ENCODE data around the gene CLTB. TPM values are rescaled to one million over a fixed set of nuclear protein-coding genes. Genes with fewer than 3 reads are reported as not detected.

Gene CLTB
- 189 TPM for total RNA-seq

GRCh38 chr5:176415952-176416924 lies at the start of gene CLTB:
CLTB (minus strand) TSS chr5:176416539; CDS start chr5:176416363, 176 bp downstream.
- H3K27me3 ChIP-seq, result no peaks in the 10 kb centered on the region
- H3K9me3 ChIP-seq, result no peaks in the 10 kb centered on the region
- intact Hi-C loops (cut with DNase I), result loop anchor here (1.0 to 5.0 kb wide), 5 partner anchors 27 to 231 kb away; partner anchors contain the start of genes FAF2, KIAA1191, RNF44 and TSPAN17
- TF ChIP-seq CTCF (IDR thresholded peaks at IDR 0.05), result peak; percentile 23 to 97 (median 54)
- peaks cover 0 to 32% of the 10 kb centered on the region in 2 donors for H3K4me1 ChIP-seq
- peak within 1 kb of the TSS; percentile 64 to 71 for H3K4me3 ChIP-seq
- H3K27ac ChIP-seq, result peak within 1 kb of the TSS; percentile 80 to 92
- peak; percentile 49 to 94 for DNase-seq (ENCODE audit: low spot score in 2 of 2)
- H3K36me3 ChIP-seq, result no peaks in the 10 kb centered on the region

- DNase-seq (ENCODE audit: low spot score in 2 of 2), result no peak
- H3K4me3 ChIP-seq, result no peak overlapping the region
- TF ChIP-seq CTCF (IDR thresholded peaks at IDR 0.05), result no peak
- H3K4me1 ChIP-seq, result peaks cover 4 to 12% of the 10 kb centered on the region in 2 donors
- intact Hi-C loops (cut with DNase I), result no loop called here
- no peaks in the 10 kb centered on the region for H3K36me3 ChIP-seq
- H3K9me3 ChIP-seq, result no peaks in the 10 kb centered on the region
- no peak overlapping the region for H3K27ac ChIP-seq
- H3K27me3 ChIP-seq, result no peaks in the 10 kb centered on the region
Observed at GRCh38 chr5:176463113-176463764, 46.9 kb upstream of the CLTB start.

GRCh38 chr5:176461349-176461748 lies 45.0 kb upstream of the CLTB start:
- no peak overlapping the region for H3K4me3 ChIP-seq
- no peaks in the 10 kb centered on the region for H3K36me3 ChIP-seq
- TF ChIP-seq CTCF (IDR thresholded peaks at IDR 0.05), result no peak
- intact Hi-C loops (cut with DNase I), result no loop called here
- no peak overlapping the region for H3K27ac ChIP-seq
- H3K9me3 ChIP-seq, result no peaks in the 10 kb centered on the region
- peaks cover 4 to 14% of the 10 kb centered on the region in 2 donors for H3K4me1 ChIP-seq
- no peaks in the 10 kb centered on the region for H3K27me3 ChIP-seq
- no peak for DNase-seq (ENCODE audit: low spot score in 2 of 2)

DNA sequence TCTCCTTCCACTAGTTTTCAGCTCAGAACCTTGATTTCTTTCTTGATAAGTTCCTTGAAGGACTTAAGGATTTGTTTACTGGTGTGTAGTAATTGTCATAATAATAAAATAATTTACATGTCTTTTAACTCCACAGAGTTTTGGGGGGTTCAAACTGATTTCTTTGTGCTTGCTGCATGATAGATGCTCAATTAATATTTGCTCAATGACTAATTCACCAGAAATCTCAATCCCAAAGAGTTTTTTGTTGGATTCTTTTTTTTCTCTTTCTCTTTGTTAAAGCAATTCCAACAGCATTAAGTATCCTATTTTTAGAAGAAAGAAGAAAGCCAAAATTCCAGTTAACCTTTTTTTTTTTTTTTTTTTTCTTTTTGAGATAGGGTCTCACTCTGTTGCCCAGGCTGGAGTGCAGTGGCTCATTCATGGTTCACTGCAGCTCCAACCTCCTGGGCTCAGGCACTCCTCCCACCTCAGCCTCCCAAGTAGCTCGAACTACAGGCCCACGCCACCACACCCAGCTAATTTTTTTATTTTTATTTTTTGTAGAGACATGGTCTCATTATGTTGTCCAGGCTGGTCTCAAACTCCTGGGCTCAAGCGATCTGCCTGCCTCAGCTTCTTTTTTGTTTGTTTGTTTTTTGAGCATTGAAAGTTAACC lies 42.7 kb upstream of the CLTB start:
- Histone ChIP-seq H3K4me1 (peaks cover 4 to 6% of the 10 kb centered on the region in 2 donors), H3K36me3 (peaks cover 0 to 5% of the 10 kb centered on the region in 2 donors), H3K27ac (no peak overlapping the region), H3K9me3 (no peaks in the 10 kb centered on the region), H3K4me3 (no peak overlapping the region), H3K27me3 (no peaks in the 10 kb centered on the region)
- no peak for TF ChIP-seq CTCF (IDR thresholded peaks at IDR 0.05)
- no peak for DNase-seq (ENCODE audit: low spot score in 2 of 2)
- intact Hi-C loops (cut with DNase I), result no loop called here

DNA sequence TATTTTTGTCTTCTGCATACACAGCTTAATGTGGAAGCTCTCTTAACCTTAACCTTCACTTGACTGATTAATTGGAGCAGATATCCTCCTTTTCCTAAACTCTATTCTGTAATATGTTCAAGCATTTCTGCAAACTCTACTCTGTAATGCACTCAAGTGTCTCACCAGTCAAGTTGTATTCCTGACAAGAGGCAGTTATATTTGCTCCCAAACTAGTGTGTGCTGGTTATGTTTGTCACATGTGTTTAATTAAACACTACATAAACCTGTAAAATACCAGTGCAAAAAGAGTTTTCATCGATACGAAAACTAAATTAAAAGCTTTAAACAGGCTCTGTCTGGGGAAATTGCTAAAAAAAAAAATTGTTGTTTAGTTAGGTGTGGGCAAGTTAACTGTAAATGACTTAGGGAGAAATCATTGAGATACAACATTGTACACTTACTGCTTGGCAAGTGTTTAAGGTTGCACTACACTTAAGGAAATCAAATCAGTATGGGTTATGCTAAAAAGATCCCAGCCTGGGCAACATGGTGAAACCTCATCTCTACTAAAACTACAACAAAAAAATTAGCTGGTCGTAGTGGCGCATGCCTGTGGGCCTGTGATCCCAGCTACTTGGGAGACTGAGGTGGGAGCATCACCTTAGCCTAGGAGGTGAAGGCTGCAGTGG lies 38.5 kb upstream of the CLTB start:
- Histone ChIP-seq H3K4me1 (peaks cover 4 to 6% of the 10 kb centered on the region in 2 donors), H3K9me3 (no peaks in the 10 kb centered on the region), H3K27ac (no peak overlapping the region), H3K4me3 (no peak overlapping the region), H3K36me3 (peaks cover 0 to 12% of the 10 kb centered on the region in 2 donors), H3K27me3 (no peaks in the 10 kb centered on the region)
- intact Hi-C loops (cut with DNase I), result no loop called here
- TF ChIP-seq CTCF (IDR thresholded peaks at IDR 0.05), result no peak
- no peak for DNase-seq (ENCODE audit: low spot score in 2 of 2)

Data from ascending aorta (tissue), 2 donors.